H9 (cell line): ENCODE measurements around the gene SKAP1. TPM values are rescaled to one million over a fixed set of nuclear protein-coding genes. Genes with fewer than 3 reads are reported as not detected.
A peak's percentile ranks its signal among the peaks of the same experiment; 100 is the strongest.

ENCODE experiments used
- DNase-seq: peaks from one replicate; pipeline ENCODE4 v3.0.0-alpha.2; 2017
- H2AFZ ChIP-seq: one replicate; pipeline ENCODE4 v1.6.1; 2013; ENCODE audit warnings: mild to moderate bottlenecking, low read length, control low read depth, moderate library complexity
- H2AK5ac ChIP-seq: 2 replicates; pipeline ENCODE4 v1.6.1; 2013; ENCODE audit warnings: low read length, control low read depth, mixed read lengths; ENCODE audit not compliant: insufficient read length
- H2BK120ac ChIP-seq: one replicate; pipeline ENCODE4 v1.6.1; 2013; ENCODE audit warnings: low read depth, mild to moderate bottlenecking, low read length, control low read depth, inconsistent platforms; ENCODE audit not compliant: poor library complexity, severe bottlenecking
- H2BK12ac ChIP-seq: 2 replicates; pipeline ENCODE4 v1.6.1; 2013; ENCODE audit warnings: low read length, control low read depth, mixed read lengths, low read depth; ENCODE audit not compliant: insufficient read length
- H2BK15ac ChIP-seq: 2 replicates; pipeline ENCODE4 v1.6.1; 2013; ENCODE audit warnings: low read depth, low read length, control low read depth
- H2BK20ac ChIP-seq: one replicate; pipeline ENCODE4 v1.6.1; 2013; ENCODE audit warnings: low read depth, mild to moderate bottlenecking, low read length, control low read depth, inconsistent platforms; ENCODE audit not compliant: poor library complexity, severe bottlenecking
- H2BK5ac ChIP-seq: 2 replicates; pipeline ENCODE4 v1.6.1; 2013; ENCODE audit warnings: low read length, control low read depth, mixed read lengths; ENCODE audit not compliant: insufficient read length
- H3K14ac ChIP-seq: 2 replicates; pipeline ENCODE4 v1.6.1; 2013; ENCODE audit warnings: low read length, control low read depth; ENCODE audit not compliant: insufficient read depth
- H3K18ac ChIP-seq: 2 replicates; pipeline ENCODE4 v1.6.1; 2013; ENCODE audit warnings: low read depth, mild to moderate bottlenecking, mixed read lengths, low read length, control low read depth; ENCODE audit not compliant: insufficient read length
- H3K23ac ChIP-seq: 2 replicates; pipeline ENCODE4 v1.6.1; 2013; ENCODE audit warnings: low read length, control low read depth, mixed read lengths, low read depth; ENCODE audit not compliant: insufficient read length
- H3K23me2 ChIP-seq: 2 replicates; pipeline ENCODE4 v1.6.1; 2013; ENCODE audit warnings: low read depth, mild to moderate bottlenecking, mixed read lengths, low read length, control low read depth; ENCODE audit not compliant: insufficient read length, poor library complexity, severe bottlenecking
- H3K27ac ChIP-seq: 2 replicates; pipeline ENCODE4 v1.5.1; 2013; ENCODE audit warnings: low read length, control low read depth, mixed read lengths, low read depth; ENCODE audit not compliant: insufficient read length
- H3K27me3 ChIP-seq: 2 replicates; pipeline ENCODE4 v1.6.1; 2013; ENCODE audit warnings: low read length, control low read depth, inconsistent platforms; ENCODE audit not compliant: insufficient read depth
- H3K4ac ChIP-seq: 2 replicates; pipeline ENCODE4 v1.6.1; 2013; ENCODE audit warnings: low read depth, mild to moderate bottlenecking, control low read depth, inconsistent platforms, low read length, moderate library complexity
- H3K4me1 ChIP-seq: 2 replicates; pipeline ENCODE4 v1.6.1; 2013; ENCODE audit warnings: low read length, control low read depth, inconsistent platforms; ENCODE audit not compliant: insufficient read depth
- H3K4me2 ChIP-seq: 2 replicates; pipeline ENCODE4 v1.6.1; 2013; ENCODE audit warnings: low read length, control low read depth, mixed read lengths; ENCODE audit not compliant: insufficient read length, insufficient read depth
- H3K56ac ChIP-seq: 2 replicates; pipeline ENCODE4 v1.6.1; 2013; ENCODE audit warnings: low read depth, mild to moderate bottlenecking, mixed read lengths, low read length, control low read depth; ENCODE audit not compliant: insufficient read length
- H3K79me1 ChIP-seq: 2 replicates; pipeline ENCODE4 v1.6.1; 2013; ENCODE audit warnings: low read depth, mild to moderate bottlenecking, moderate library complexity, low read length, control low read depth, inconsistent platforms; ENCODE audit not compliant: insufficient read depth, poor library complexity, severe bottlenecking
- H3K79me2 ChIP-seq: 2 replicates; pipeline ENCODE4 v1.6.1; 2013; ENCODE audit warnings: low read length, control low read depth, inconsistent platforms; ENCODE audit not compliant: insufficient read depth
- H3K9ac ChIP-seq: 2 replicates; pipeline ENCODE4 v1.6.1; 2013; ENCODE audit warnings: low read length, control low read depth, mixed read lengths; ENCODE audit not compliant: insufficient read length; ENCODE audit errors: extremely low read depth
- H3K9me3 ChIP-seq: one replicate; pipeline ENCODE4 v1.6.1; 2013; ENCODE audit warnings: low read depth, low read length, inconsistent platforms; ENCODE audit not compliant: control insufficient read depth
- H3T11ph ChIP-seq: one replicate; pipeline ENCODE4 v1.6.1; 2013; ENCODE audit warnings: mild to moderate bottlenecking, low read length, control low read depth, inconsistent platforms
- H4K20me1 ChIP-seq: one replicate; pipeline ENCODE4 v1.6.1; 2013; ENCODE audit not compliant: control insufficient read depth, insufficient read length, insufficient read depth
- H4K5ac ChIP-seq: 2 replicates; pipeline ENCODE4 v1.6.1; 2013; ENCODE audit warnings: low read depth, mild to moderate bottlenecking, mixed read lengths, low read length, control low read depth; ENCODE audit not compliant: insufficient read length
- H4K8ac ChIP-seq: replicated peaks from 2 replicates; pipeline ENCODE4 v1.6.1; 2013; ENCODE audit warnings: low read length, control low read depth, mixed read lengths, low read depth; ENCODE audit not compliant: insufficient read length
- H4K91ac ChIP-seq: 2 replicates; pipeline ENCODE4 v1.6.1; 2013; ENCODE audit warnings: low read depth, mild to moderate bottlenecking, moderate library complexity, mixed read lengths, low read length, control low read depth; ENCODE audit not compliant: insufficient read length
- H3K27ac Mint-ChIP-seq, 3 experiments: 2 replicates in 2 of 3; 3 replicates in 1 of 3; pipeline ENCODE4 v1.8.0; 2020 to 2021; ENCODE audit warnings: mixed read lengths in 3 of 3, mild to moderate bottlenecking in 1 of 3, moderate library complexity in 1 of 3
- H3K27me3 Mint-ChIP-seq: 2 replicates; pipeline ENCODE4 v1.8.0; 2021; ENCODE audit warnings: low read depth, mild to moderate bottlenecking, moderate library complexity, mixed read lengths
- H3K36me3 Mint-ChIP-seq, 3 experiments: 2 replicates in 2 of 3; 3 replicates in 1 of 3; pipeline ENCODE4 v1.8.0; 2020 to 2021; ENCODE audit warnings: low read depth in 3 of 3, mixed read lengths in 3 of 3; ENCODE audit not compliant: insufficient read depth in 1 of 3
- H3K4me1 Mint-ChIP-seq, 2 experiments: 2 replicates each; pipeline ENCODE4 v1.8.0; 2020; ENCODE audit warnings: mixed read lengths in 2 of 2
- H3K4me3 Mint-ChIP-seq, 2 experiments: 2 replicates in 1 of 2; 3 replicates in 1 of 2; pipeline ENCODE4 v1.8.0; 2020 to 2021; ENCODE audit warnings: mild to moderate bottlenecking in 2 of 2, mixed read lengths in 2 of 2, moderate library complexity in 1 of 2
- H3K9me3 Mint-ChIP-seq, 2 experiments: 2 replicates in 1 of 2; 3 replicates in 1 of 2; pipeline ENCODE4 v1.8.0; 2020; ENCODE audit warnings: mild to moderate bottlenecking in 2 of 2, mixed read lengths in 2 of 2, moderate library complexity in 1 of 2
- CTCF ChIP-seq: fragments of 200-600 bp; sonication (generic); conservative IDR thresholded peaks from 3 replicates; pipeline ENCODE4 v1.8.0; 2021; ENCODE audit warnings: antibody characterized with exemption, mild to moderate bottlenecking
- WGBS: extraction: QIAGEN DNeasy Blood & Tissue Kit; methylation state at CpG from one replicate; pipeline ENCODE4 v1.1.7; 2013; ENCODE audit warnings: missing lambda C conversion rate, low lambda C conversion rate, mixed read lengths; ENCODE audit not compliant: insufficient read length; ENCODE audit errors: extremely low coverage; 5-methylcytosine and 5-hydroxymethylcytosine counted together
- total RNA-seq: library from RNA; stranded (reverse); gene quantifications from 2 replicates; pipeline ENCODE4 v1.2.1, GENCODE V29; 2021

The SKAP1 gene
- total RNA-seq, 1 experiment from 2014 or later, result not detected

- H2BK120ac ChIP-seq, result no peak overlapping the region
- H3K4me1 ChIP-seq, result no peaks in the 10 kb centered on the region; the same call in 1 of the 2 replicates
- H4K20me1 ChIP-seq, result no peaks in the 10 kb centered on the region
- no peak overlapping the region for H4K5ac ChIP-seq
- H3K27me3 Mint-ChIP-seq, result peaks cover 80% of the 10 kb centered on the region
- no peak overlapping the region for H3K4me3 Mint-ChIP-seq
- H2BK12ac ChIP-seq, result no peak overlapping the region
- H3K14ac ChIP-seq, result no peak overlapping the region
- H2AFZ ChIP-seq, result no peak overlapping the region
- H3K23ac ChIP-seq, result no peak overlapping the region
- H3K4me2 ChIP-seq, result peak overlapping the region; percentile 12
- no peak overlapping the region for H3K56ac ChIP-seq
- H2BK15ac ChIP-seq, result no peak overlapping the region
- no peak overlapping the region for H3K27ac Mint-ChIP-seq
- no peak overlapping the region for H3K27ac ChIP-seq
- no peaks in the 10 kb centered on the region for H3K79me1 ChIP-seq
- no peaks in the 10 kb centered on the region for H3K27me3 ChIP-seq
- no peak overlapping the region for H3T11ph ChIP-seq
- no CpG with 5 or more reads among the region's 3 CpGs for WGBS
- no peak overlapping the region for H2BK20ac ChIP-seq
- no peaks in the 10 kb centered on the region for H3K79me2 ChIP-seq
- no peak for TF ChIP-seq CTCF
- no peak for DNase-seq
- peaks cover 13 to 18% of the 10 kb centered on the region in 2 experiments for H3K4me1 Mint-ChIP-seq
- no peak overlapping the region for H2AK5ac ChIP-seq
- no peaks in the 10 kb centered on the region for H3K36me3 Mint-ChIP-seq
- no peaks in the 10 kb centered on the region for H3K23me2 ChIP-seq
- no peak overlapping the region for H3K9ac ChIP-seq
- no peak overlapping the region for H3K4ac ChIP-seq
- no peak overlapping the region for H4K8ac ChIP-seq
- no peak overlapping the region for H2BK5ac ChIP-seq
- no peaks in the 10 kb centered on the region for H3K9me3 Mint-ChIP-seq
- no peaks in the 10 kb centered on the region for H3K9me3 ChIP-seq
- H3K18ac ChIP-seq, result no peak overlapping the region
- H4K91ac ChIP-seq, result no peak overlapping the region
Observed at GRCh38 chr17:48311324-48311723, 118.7 kb downstream of the SKAP1 start.
